Esophagus muscularis mucosa (tissue), 4 donors: Measurements from ENCODE around the gene G6PC3. TPM values are rescaled to one million over a fixed set of nuclear protein-coding genes. Genes with fewer than 3 reads are reported as not detected.

Experiments
- DNase-seq: peaks from one replicate; pipeline ENCODE4 v3.0.0-alpha.2; 2017; ENCODE audit errors: extremely low spot score
- H3K27ac ChIP-seq, 4 donors: fragments of 200-600 bp; sonication (generic); replicated peaks in 1 of 4; 1 replicate in 3 of 4; 2 replicates in 1 of 4; pipeline ENCODE4 v1.5.1; 2016 to 2019; ENCODE audit warnings: mild to moderate bottlenecking in 1 of 4
- H3K27me3 ChIP-seq, 4 donors: fragments of 200-600 bp; sonication (generic); one replicate each; pipeline versions ENCODE4 v1.5.1 to v1.6.0; 2016 to 2019
- H3K36me3 ChIP-seq, 4 donors: fragments of 200-600 bp; sonication (generic); one replicate each; pipeline ENCODE4 v1.5.1; 2016 to 2019
- H3K4me1 ChIP-seq, 4 donors: fragments of 200-600 bp; sonication (generic); one replicate each; pipeline ENCODE4 v1.5.1; 2016 to 2019
- H3K4me3 ChIP-seq, 4 donors: fragments of 200-600 bp; sonication (generic); 1 replicate in 2 of 4; 2 replicates in 2 of 4; pipeline ENCODE4 v1.5.1; 2016 to 2019; ENCODE audit warnings: mild to moderate bottlenecking in 4 of 4, moderate library complexity in 1 of 4
- H3K9me3 ChIP-seq, 4 donors: fragments of 200-600 bp; sonication (generic); 1 replicate in 3 of 4; 2 replicates in 1 of 4; pipeline ENCODE4 v1.5.1; 2016 to 2019
- EP300 ChIP-seq: sonication (generic); formaldehyde crosslinking; IDR thresholded peaks from one replicate; pipeline ENCODE4 v1.6.1; 2017; ENCODE audit warnings: antibody characterized with exemption
- POLR2A ChIP-seq: fragments of 450-650 bp; IDR thresholded peaks from one replicate; pipeline ENCODE4 v1.6.1; 2017; ENCODE audit warnings: antibody characterized with exemption, moderate library complexity, mild to moderate bottlenecking, low read depth
- POLR2AphosphoS5 ChIP-seq, 2 donors: sonication (generic); formaldehyde crosslinking; IDR thresholded peaks; one replicate each; pipeline ENCODE4 v1.6.1; 2017; ENCODE audit warnings: antibody characterized with exemption in 2 of 2
- WGBS: methylation state at CpG from one replicate; pipeline ENCODE4 v1.1.5; 2018; 5-methylcytosine and 5-hydroxymethylcytosine counted together
- intact Hi-C: fragments of 100-400 bp; cut with DNase I; formaldehyde crosslinking; loops from one replicate; pipeline ENCODE4 v1.15.1; 2023
- total RNA-seq, 4 donors: library from RNA; depleted of rRNA; stranded (reverse); fragments of >200 nt; gene quantifications; one replicate each; pipeline versions ENCODE4 v1.1.0 to v1.2.1, GENCODE V29; 2016
- TF ChIP-seq, protein P1 (sequence below), 3 experiments: fragments of 200-600 bp in 2 of 3; fragments of 450-650 bp in 1 of 3; sonication (generic) in 2 of 3; IDR thresholded peaks; one replicate each; pipeline ENCODE4 v1.5.1; 2017 to 2019; ENCODE audit warnings: antibody characterized with exemption in 3 of 3, mild to moderate bottlenecking in 2 of 3, moderate library complexity in 1 of 3

G6PC3 gene
- total RNA-seq, 4 donors from 2014 or later, result 23.9 to 37.5 (median 30.7) TPM

DNA sequence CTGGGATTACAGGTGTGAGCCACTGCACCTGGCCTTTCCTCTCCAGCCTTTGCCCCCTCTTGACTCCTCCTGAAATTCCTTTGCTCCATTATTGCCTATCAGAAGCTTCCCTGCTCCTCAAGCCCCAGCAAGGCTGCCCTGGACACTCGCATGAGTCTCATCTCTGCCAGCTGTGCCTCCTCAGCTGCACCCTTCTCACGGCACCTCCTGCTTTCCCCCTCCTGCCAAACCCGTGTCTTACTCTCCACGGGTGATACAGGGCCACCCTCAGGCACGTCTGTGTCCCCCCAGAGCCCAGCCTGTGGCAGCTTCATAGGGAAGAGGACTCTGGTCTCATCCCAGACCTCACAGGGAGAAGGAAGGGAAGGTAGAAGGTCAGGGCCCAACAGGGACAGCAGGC lies 15.4 kb downstream of the G6PC3 start:
- TF ChIP-seq POLR2A (no peak), EP300 (no peak), POLR2AphosphoS5 (IDR thresholded peaks at IDR 0.05) (no peak)
- TF ChIP-seq, protein P1, sequence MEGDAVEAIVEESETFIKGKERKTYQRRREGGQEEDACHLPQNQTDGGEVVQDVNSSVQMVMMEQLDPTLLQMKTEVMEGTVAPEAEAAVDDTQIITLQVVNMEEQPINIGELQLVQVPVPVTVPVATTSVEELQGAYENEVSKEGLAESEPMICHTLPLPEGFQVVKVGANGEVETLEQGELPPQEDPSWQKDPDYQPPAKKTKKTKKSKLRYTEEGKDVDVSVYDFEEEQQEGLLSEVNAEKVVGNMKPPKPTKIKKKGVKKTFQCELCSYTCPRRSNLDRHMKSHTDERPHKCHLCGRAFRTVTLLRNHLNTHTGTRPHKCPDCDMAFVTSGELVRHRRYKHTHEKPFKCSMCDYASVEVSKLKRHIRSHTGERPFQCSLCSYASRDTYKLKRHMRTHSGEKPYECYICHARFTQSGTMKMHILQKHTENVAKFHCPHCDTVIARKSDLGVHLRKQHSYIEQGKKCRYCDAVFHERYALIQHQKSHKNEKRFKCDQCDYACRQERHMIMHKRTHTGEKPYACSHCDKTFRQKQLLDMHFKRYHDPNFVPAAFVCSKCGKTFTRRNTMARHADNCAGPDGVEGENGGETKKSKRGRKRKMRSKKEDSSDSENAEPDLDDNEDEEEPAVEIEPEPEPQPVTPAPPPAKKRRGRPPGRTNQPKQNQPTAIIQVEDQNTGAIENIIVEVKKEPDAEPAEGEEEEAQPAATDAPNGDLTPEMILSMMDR (IDR thresholded peaks at IDR 0.05), result no peak
- intact Hi-C loops, result no loop called here
- Histone ChIP-seq H3K4me1 (peaks cover 5 to 24% (median 18%) of the 10 kb centered on the region in 4 donors), H3K27ac (peak overlapping the region; percentile 60 to 72 (median 69)), H3K4me3 (no peak overlapping the region), H3K27me3 (no peaks in the 10 kb centered on the region), H3K36me3 (peaks cover 40 to 98% (median 89%) of the 10 kb centered on the region in 4 donors), H3K9me3 (no peaks in the 10 kb centered on the region)
- DNase-seq, result no peak
- WGBS, result 63% methylated on average over 5 of the region's 5 CpGs

DNA sequence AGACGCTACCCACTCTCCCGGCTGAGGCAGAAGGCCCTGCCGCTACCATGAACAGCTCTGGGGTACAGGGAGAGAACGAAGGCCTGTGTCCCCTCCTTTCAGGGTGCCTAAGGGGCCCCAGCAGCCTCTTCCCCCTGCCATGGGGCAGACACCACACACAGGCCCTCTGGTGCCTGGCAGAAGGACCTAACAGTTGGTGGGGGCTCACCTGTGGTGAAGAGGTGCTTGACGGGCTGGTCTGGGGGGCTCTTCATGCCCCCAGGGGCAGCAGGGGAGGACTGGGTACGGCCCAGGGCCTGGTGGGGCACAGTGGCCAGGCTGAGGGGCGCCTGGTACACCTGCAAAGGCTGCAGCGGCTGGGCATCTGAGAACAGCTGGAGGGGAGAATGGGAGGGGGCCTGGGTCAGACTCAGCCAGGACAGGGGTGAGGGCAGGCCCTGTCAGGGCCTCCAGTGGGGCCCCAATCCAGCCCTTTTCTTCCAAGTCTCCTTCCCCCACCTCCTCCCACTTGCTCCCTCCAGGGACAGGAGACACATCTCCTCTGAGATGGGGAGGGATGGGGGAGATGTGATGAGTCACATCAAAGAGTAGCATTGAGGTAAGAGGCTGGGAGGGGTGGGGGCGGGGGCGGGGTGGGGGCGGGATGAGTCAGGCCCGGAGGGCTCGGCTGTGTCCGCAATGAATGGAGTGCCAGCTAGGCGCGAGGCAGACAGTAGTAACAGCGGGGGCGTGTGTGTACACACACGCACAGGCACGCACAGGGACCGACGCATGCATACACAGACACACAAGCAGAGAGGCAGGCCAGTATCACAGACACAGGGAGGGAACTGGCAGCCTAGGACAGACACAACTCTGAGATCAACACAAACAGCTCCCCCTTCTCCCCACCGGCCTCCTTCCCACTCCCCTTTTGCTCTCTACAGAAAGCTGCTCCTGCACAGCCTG lies 16.1 kb downstream of the G6PC3 start:
- Histone ChIP-seq H3K4me1 (peaks cover 5 to 24% (median 18%) of the 10 kb centered on the region in 4 donors), H3K36me3 (peaks cover 47 to 98% (median 91%) of the 10 kb centered on the region in 4 donors), H3K27me3 (no peaks in the 10 kb centered on the region), H3K27ac (peak overlapping the region; percentile 60 to 72 (median 69)), H3K4me3 (no peak overlapping the region), H3K9me3 (no peaks in the 10 kb centered on the region)
- no peak for DNase-seq
- 25% methylated on average over 14 of the region's 23 CpGs for WGBS
- intact Hi-C loops, result no loop called here
- TF ChIP-seq, protein P1 (IDR thresholded peaks at IDR 0.05), result no peak
- peak in 1 of 2 donors; percentile 30 for TF ChIP-seq POLR2AphosphoS5 (IDR thresholded peaks at IDR 0.05)

DNA sequence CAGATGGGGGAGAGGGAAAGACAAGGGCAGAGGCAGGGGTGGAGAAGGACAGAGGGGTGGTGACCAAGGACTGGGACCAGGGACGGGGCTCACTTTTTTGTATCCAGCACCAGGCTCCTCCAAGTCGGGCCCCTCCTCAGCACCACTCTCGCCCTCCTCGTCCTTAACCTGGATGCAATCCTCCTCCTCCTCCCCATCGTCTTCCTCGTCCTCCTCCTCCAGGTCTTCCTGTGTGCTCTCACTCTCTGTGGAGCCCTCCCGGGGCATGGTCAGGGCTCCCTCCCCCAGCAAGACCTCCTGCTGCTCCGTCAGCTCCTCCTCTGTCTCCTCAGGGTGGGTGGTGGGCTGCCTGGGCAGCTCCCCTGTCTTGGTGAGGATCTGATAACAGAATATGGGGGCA lies 16.8 kb downstream of the G6PC3 start:
- H3K9me3 ChIP-seq, result no peaks in the 10 kb centered on the region
- H3K27me3 ChIP-seq, result no peaks in the 10 kb centered on the region
- WGBS, result 59% methylated on average over 7 of the region's 8 CpGs
- peaks cover 5 to 24% (median 18%) of the 10 kb centered on the region in 4 donors for H3K4me1 ChIP-seq
- H3K4me3 ChIP-seq, result no peak overlapping the region
- TF ChIP-seq POLR2A (no peak), EP300 (no peak), POLR2AphosphoS5 (IDR thresholded peaks at IDR 0.05) (no peak)
- TF ChIP-seq, protein P1 (IDR thresholded peaks at IDR 0.05), result no peak
- peaks cover 50 to 98% (median 91%) of the 10 kb centered on the region in 4 donors for H3K36me3 ChIP-seq
- intact Hi-C loops, result no loop called here
- no peak for DNase-seq
- peak overlapping the region in 3 of 4 donors; percentile 60 to 72 (median 66) for H3K27ac ChIP-seq

DNA sequence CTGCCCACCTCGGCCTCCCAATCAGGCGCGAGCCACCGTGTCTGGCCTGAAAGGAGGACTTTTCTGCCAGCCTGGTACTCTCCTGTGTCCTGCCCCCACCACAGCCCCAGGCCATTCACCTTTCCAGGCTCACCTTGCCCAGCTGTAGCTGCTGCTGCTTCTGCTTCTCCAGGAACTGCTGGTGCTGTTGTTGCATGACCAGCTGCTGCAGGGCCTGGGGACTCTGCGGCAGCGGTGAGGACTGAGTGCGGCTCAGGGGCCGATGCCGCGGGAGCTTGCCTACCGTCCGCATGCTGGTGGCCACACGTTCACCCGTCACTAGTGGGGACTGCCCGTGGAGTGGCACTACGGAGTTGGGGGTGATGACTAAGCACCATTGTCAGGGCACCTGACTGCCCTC lies 17.7 kb downstream of the G6PC3 start:
- no peaks in the 10 kb centered on the region for H3K9me3 ChIP-seq
- peaks cover 48 to 98% (median 91%) of the 10 kb centered on the region in 4 donors for H3K36me3 ChIP-seq
- no peak for DNase-seq
- 92% methylated on average over 12 of the region's 16 CpGs for WGBS
- intact Hi-C loops, result no loop called here
- no peak overlapping the region for H3K4me3 ChIP-seq
- H3K27me3 ChIP-seq, result no peaks in the 10 kb centered on the region
- TF ChIP-seq EP300 (no peak), POLR2A (no peak)
- TF ChIP-seq, protein P1 (IDR thresholded peaks at IDR 0.05), result no peak
- no peak overlapping the region for H3K27ac ChIP-seq
- peaks cover 5 to 24% (median 18%) of the 10 kb centered on the region in 4 donors for H3K4me1 ChIP-seq
